HCT116 (cell line): ENCODE measurements around the gene SLC34A1. TPM values are rescaled to one million over a fixed set of nuclear protein-coding genes. Genes with fewer than 3 reads are reported as not detected.

Experiments
- ATAC-seq: fragments of 200-7000 bp; cut with Tn5 transposase; 2 replicates; pipeline ENCODE4 v1.9.1; 2020; ENCODE audit warnings: mild to moderate bottlenecking, moderate library complexity
- BruUV-seq: library from RNA; stranded (reverse); fragments of 400-500 nt; replicated peaks from 2 replicates; lab custom pipeline; 2021; lab: Mats Ljungman, UMichigan
- CTCF ChIA-PET: fragments of 300-600 bp; sonication (Branson Sonifier 250); formaldehyde crosslinking; loops from one replicate; lab custom pipeline; 2021; ENCODE audit warnings: antibody characterized with exemption; lab: Charles Lee
- POLR2A ChIA-PET: fragments of 300-600, 350-600 bp; sonication (Branson Sonifier 250); formaldehyde crosslinking; loops from one replicate; lab custom pipeline; 2021; ENCODE audit warnings: antibody characterized with exemption; lab: Charles Lee
- RAD21 ChIA-PET, 2 experiments: fragments of 300-600 bp; sonication (Branson Sonifier 250); formaldehyde crosslinking; loops; one replicate each; lab custom pipeline; 2023; ENCODE audit warnings: low total read pairs in 2 of 2; ENCODE audit not compliant: uncharacterized antibody in 2 of 2, unreplicated experiment in 2 of 2, low non-redundant PET in 1 of 2; lab: Charles Lee
- DNase-seq: peaks from one replicate; pipeline ENCODE4 v3.0.0-alpha.2; 2010; ENCODE audit warnings: low read depth, low spot score
- H2AFZ ChIP-seq: fragments of 200-600 bp; shearing (Covaris generic), sonication (generic); 2 replicates; pipeline ENCODE4 v1.6.1; 2017; ENCODE audit warnings: low read depth, mixed run types, mixed read lengths, antibody characterized with exemption, low read length; ENCODE audit not compliant: poor library complexity, severe bottlenecking
- H3K27ac ChIP-seq: 2 replicates; pipeline ENCODE4 v1.5.1; 2012; ENCODE audit warnings: low read depth, low read length
- H3K27me3 ChIP-seq: fragments of 200-600 bp; sonication (generic); 2 replicates; pipeline ENCODE4 v1.6.1; 2016; ENCODE audit warnings: mixed run types, low read length, mixed read lengths; ENCODE audit not compliant: insufficient read depth
- H3K36me3 ChIP-seq, 2 experiments: fragments of 200-500 bp in 1 of 2; fragments of 200-600 bp in 1 of 2; sonication (Bioruptor generic) in 1 of 2; sonication (generic) in 1 of 2; 2 replicates each; pipeline versions ENCODE4 v1.5.1 to v1.6.1; 2014 to 2016; ENCODE audit warnings: low read length in 2 of 2, inconsistent platforms in 1 of 2, mixed read lengths in 1 of 2, mixed run types in 1 of 2; ENCODE audit not compliant: insufficient read depth in 2 of 2, control insufficient read depth in 1 of 2
- H3K4me1 ChIP-seq, 2 experiments: fragments of 200-600 bp in 1 of 2; sonication (generic) in 1 of 2; 2 replicates each; pipeline versions ENCODE4 v1.5.1 to v1.6.1; 2012 to 2017; ENCODE audit warnings: low read length in 2 of 2, inconsistent platforms in 1 of 2, mild to moderate bottlenecking in 1 of 2, mixed read lengths in 1 of 2, mixed run types in 1 of 2, moderate library complexity in 1 of 2; ENCODE audit not compliant: insufficient read depth in 2 of 2, control insufficient read depth in 1 of 2
- H3K4me2 ChIP-seq: fragments of 200-600 bp; sonication (generic); 2 replicates; pipeline ENCODE4 v1.6.1; 2017; ENCODE audit warnings: mixed run types, low read length, mixed read lengths
- H3K4me3 ChIP-seq, 2 experiments: fragments of 200-600 bp in 1 of 2; sonication (generic) in 1 of 2; replicated peaks in 1 of 2; 2 replicates each; pipeline ENCODE4 v1.5.1; 2011 to 2016; ENCODE audit warnings: low read length in 2 of 2, control low read depth in 1 of 2, low read depth in 1 of 2, mild to moderate bottlenecking in 1 of 2, mixed read lengths in 1 of 2, mixed run types in 1 of 2
- H3K79me2 ChIP-seq: fragments of 200-600 bp; sonication (generic); 2 replicates; pipeline ENCODE4 v1.6.1; 2017; ENCODE audit warnings: mild to moderate bottlenecking, mixed run types, low read length, moderate library complexity, mixed read lengths; ENCODE audit not compliant: insufficient read depth
- H3K9ac ChIP-seq: fragments of 200-600 bp; sonication (generic); 2 replicates; pipeline ENCODE4 v1.6.1; 2016; ENCODE audit warnings: low read length, mixed read lengths
- H3K9me2 ChIP-seq: fragments of 200-600 bp; sonication (generic), shearing (Covaris generic); 2 replicates; pipeline ENCODE4 v1.6.1; 2017; ENCODE audit warnings: mixed run types, mild to moderate bottlenecking, moderate library complexity; ENCODE audit not compliant: insufficient read depth
- H3K9me3 ChIP-seq, 2 experiments: fragments of 200-500 bp in 1 of 2; fragments of 200-600 bp in 1 of 2; sonication (Bioruptor generic) in 1 of 2; sonication (generic) in 1 of 2; 2 replicates each; pipeline ENCODE4 v1.6.1; 2014 to 2017; ENCODE audit warnings: low read length in 2 of 2, mixed read lengths in 2 of 2, inconsistent platforms in 1 of 2, low read depth in 1 of 2, mild to moderate bottlenecking in 1 of 2, mixed run types in 1 of 2, moderate library complexity in 1 of 2; ENCODE audit not compliant: control insufficient read depth in 1 of 2, insufficient read depth in 1 of 2
- H4K20me1 ChIP-seq: fragments of 200-600 bp; sonication (generic), shearing (Covaris generic); 2 replicates; pipeline ENCODE4 v1.6.1; 2017; ENCODE audit warnings: mixed run types, mild to moderate bottlenecking, moderate library complexity; ENCODE audit not compliant: insufficient read depth
- EGR1 ChIP-seq: IDR thresholded peaks from 2 replicates; pipeline ENCODE4 v1.6.1; 2012; ENCODE audit warnings: low read depth
- EZH2 ChIP-seq: fragments of 200-600 bp; sonication (generic); IDR thresholded peaks from 2 replicates; pipeline ENCODE4 v1.6.1; 2017; ENCODE audit warnings: antibody characterized with exemption, mixed run types
- EZH2phosphoT487 ChIP-seq: fragments of 200-600 bp; IDR thresholded peaks from 2 replicates; pipeline ENCODE4 v1.6.1; 2018; ENCODE audit warnings: antibody characterized with exemption, borderline replicate concordance
- JUND ChIP-seq: IDR thresholded peaks from 2 replicates; pipeline ENCODE4 v1.6.1; 2012
- MAX ChIP-seq: IDR thresholded peaks from 2 replicates; pipeline ENCODE4 v1.6.1; 2012
- SIN3A ChIP-seq: IDR thresholded peaks from 2 replicates; pipeline ENCODE4 v1.6.1; 2012; ENCODE audit warnings: low read depth
- TCF7L2 ChIP-seq: IDR thresholded peaks from 2 replicates; pipeline ENCODE4 v1.7.0; 2011; ENCODE audit warnings: borderline replicate concordance, inconsistent platforms; ENCODE audit not compliant: insufficient read depth, insufficient read length; ENCODE audit errors: extremely low read depth
- ZFX ChIP-seq: fragments of 450-650 bp; IDR thresholded peaks from 2 replicates; pipeline ENCODE4 v1.6.1; 2017
- ZNF274 ChIP-seq: fragments of 200-500 bp; sonication (Bioruptor generic); IDR thresholded peaks from 2 replicates; pipeline ENCODE4 v1.6.1; 2014; ENCODE audit warnings: mild to moderate bottlenecking, low read depth, low read length, inconsistent platforms
- intact Hi-C: fragments of 100-400 bp; cut with micrococcal nuclease; formaldehyde crosslinking; loops from 2 replicates; pipeline ENCODE4 v1.10.0; 2022
- total RNA-seq: library from RNA; stranded (reverse); gene quantifications from one replicate; pipeline ENCODE4 v1.2.1, GENCODE V29; 2021; ENCODE audit not compliant: unreplicated experiment

SLC34A1 gene
- total RNA-seq, 1 experiment from 2014 or later, result not detected

- ChIA-PET RAD21 (no interaction called here), POLR2A (no interaction called here), CTCF (interaction anchor here (1.1 to 1.9 kb wide), 4 partner anchors 7 to 118 kb away, joined by 4 to 11 read pairs (median 6); no protein-coding TSS in a partner anchor)
- no peak overlapping the region for H3K4me3 ChIP-seq
- H3K9ac ChIP-seq, result no peak overlapping the region
- H3K36me3 ChIP-seq, result no peaks in the 10 kb centered on the region
- H3K27ac ChIP-seq, result no peak overlapping the region
- no peak for DNase-seq
- no peaks in the 10 kb centered on the region for H3K9me2 ChIP-seq
- intact Hi-C loops, result no loop called here
- TF ChIP-seq JUND (no peak), EZH2 (no peak), ZFX (no peak), EGR1 (no peak), TCF7L2 (no peak)
- no peaks in the 10 kb centered on the region for H4K20me1 ChIP-seq
- no TSS peak for BruUV-seq
- no peak overlapping the region for H2AFZ ChIP-seq
- H3K27me3 ChIP-seq, result no peaks in the 10 kb centered on the region
- H3K9me3 ChIP-seq, result no peaks in the 10 kb centered on the region
- H3K79me2 ChIP-seq, result no peaks in the 10 kb centered on the region
- H3K4me1 ChIP-seq, result peaks cover 3 to 17% of the 10 kb centered on the region in 2 experiments; a peak in 3 of 4 replicates
- H3K4me2 ChIP-seq, result no peak overlapping the region
- no peak for ATAC-seq
These were observed 6.1 kb upstream of the SLC34A1 start for GRCh38 chr5:177377851-177378776.

DNA sequence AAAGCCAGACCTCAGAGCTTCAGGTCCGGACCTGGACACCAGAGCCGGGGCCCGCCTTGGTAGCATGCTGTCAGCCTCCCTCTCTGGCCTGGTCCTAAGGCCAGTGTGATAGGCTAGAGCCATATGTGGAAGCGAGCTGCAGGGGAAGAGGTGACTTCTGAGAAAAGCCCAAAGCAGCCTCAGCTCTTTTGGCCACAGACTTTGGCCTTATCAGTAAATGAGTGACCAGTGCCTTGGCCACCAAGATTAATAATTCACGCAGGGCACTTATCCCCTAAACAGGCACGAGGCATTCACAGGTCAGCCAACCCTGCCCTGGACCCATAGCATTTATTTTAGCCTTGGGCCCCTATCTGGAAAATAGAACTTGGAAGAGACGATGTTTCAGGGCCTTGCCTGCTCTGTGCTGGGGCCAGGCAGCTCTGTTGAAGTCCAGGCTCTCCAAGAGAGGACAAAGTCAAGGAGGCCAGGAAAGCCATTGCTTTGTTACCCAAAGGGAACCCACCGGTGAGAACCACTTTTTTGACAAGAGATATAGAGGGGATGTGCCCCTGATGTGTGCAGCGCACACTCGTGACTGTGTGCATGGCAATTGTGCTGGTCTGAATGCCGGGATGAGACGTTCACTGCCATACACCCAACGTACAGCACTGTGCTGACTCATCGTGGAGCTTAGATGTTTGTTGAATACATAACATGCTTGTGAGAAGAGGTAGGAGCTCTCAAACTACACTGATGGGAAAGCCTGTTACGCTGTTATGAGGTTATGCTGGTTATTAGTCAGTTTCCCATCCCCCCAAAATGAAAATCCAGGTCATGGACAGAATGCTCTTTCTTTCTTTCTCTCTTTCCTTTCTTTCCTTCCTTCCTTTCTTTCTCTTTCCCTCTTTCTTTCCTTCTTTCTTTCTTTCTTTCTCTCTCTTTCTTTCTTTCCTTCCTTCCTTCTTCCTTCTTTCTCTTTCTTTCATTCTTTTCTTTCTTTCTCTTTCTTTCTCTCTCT is 5.0 kb upstream of the SLC34A1 start:
- no peaks in the 10 kb centered on the region for H3K9me2 ChIP-seq
- ChIA-PET POLR2A (interaction anchor here (0.7 to 0.9 kb wide), 2 partner anchors 10 kb away, joined by 3 to 5 read pairs; no protein-coding TSS in a partner anchor), RAD21 (no interaction called here)
- no peaks in the 10 kb centered on the region for H3K9me3 ChIP-seq
- H3K27me3 ChIP-seq, result no peaks in the 10 kb centered on the region
- H2AFZ ChIP-seq, result peak overlapping the region; percentile 63
- no peak overlapping the region for H3K4me3 ChIP-seq
- DNase-seq (no peak), ATAC-seq (no peak)
- H3K27ac ChIP-seq, result no peak overlapping the region
- H4K20me1 ChIP-seq, result no peaks in the 10 kb centered on the region
- peaks cover 3 to 17% of the 10 kb centered on the region in 2 experiments; a peak in 3 of 4 replicates for H3K4me1 ChIP-seq
- no peaks in the 10 kb centered on the region for H3K79me2 ChIP-seq
- intact Hi-C loops, result no loop called here
- no peaks in the 10 kb centered on the region for H3K36me3 ChIP-seq
- H3K4me2 ChIP-seq, result no peak overlapping the region
- no peak for TF ChIP-seq EZH2
- TF ChIP-seq ZNF274, result no peak
- no peak for TF ChIP-seq ZFX
- no peak for TF ChIP-seq TCF7L2
- no peak for TF ChIP-seq EZH2phosphoT487
- TF ChIP-seq MAX, result no peak
- no peak for TF ChIP-seq SIN3A
- TF ChIP-seq EGR1, result no peak
- TF ChIP-seq, all 23 proteins: peak for 0
- no peak overlapping the region for H3K9ac ChIP-seq
- BruUV-seq, result no TSS peak
- CTCF ChIA-PET, result interaction anchor here (0.7 to 1.9 kb wide), 5 partner anchors 9 to 117 kb away, joined by 3 to 11 read pairs (median 4); no protein-coding TSS in a partner anchor
